Left ventricle myocardium inferior (tissue), 1 donor: ENCODE measurements around the gene DCC. TPM values are rescaled to one million over a fixed set of nuclear protein-coding genes. Genes with fewer than 3 reads are reported as not detected.

Source experiments
- DNase-seq: peaks from one replicate; pipeline ENCODE4 v3.0.0-alpha.2; 2020
- H3K27ac ChIP-seq: fragments of 200-600 bp; replicated peaks from 2 replicates; pipeline ENCODE4 v1.8.0; 2021
- H3K27me3 ChIP-seq: fragments of 200-600 bp; 2 replicates; pipeline ENCODE4 v1.8.0; 2021; ENCODE audit warnings: low read depth
- H3K36me3 ChIP-seq: fragments of 200-600 bp; 2 replicates; pipeline ENCODE4 v1.8.0; 2021
- H3K4me1 ChIP-seq: fragments of 200-600 bp; 2 replicates; pipeline ENCODE4 v1.8.0; 2021
- H3K4me3 ChIP-seq: fragments of 200-600 bp; 2 replicates; pipeline ENCODE4 v1.8.0; 2021; ENCODE audit warnings: mild to moderate bottlenecking, moderate library complexity
- H3K9me3 ChIP-seq: fragments of 200-600 bp; replicated peaks from 2 replicates; pipeline ENCODE4 v1.8.0; 2021
- intact Hi-C: fragments of 100-400 bp; cut with micrococcal nuclease; formaldehyde crosslinking; loops from one replicate; pipeline ENCODE4 v1.11.0; 2022
- total RNA-seq: library from RNA; stranded (reverse); fragmentation: NEBNext Ultra II Directional; extraction: Animal tissue kit (Norgen Biotek cat#: 25700); gene quantifications from one replicate; pipeline ENCODE4 v1.2.1, GENCODE V29; 2021
- TF ChIP-seq, protein P1 (sequence below): fragments of 200-600 bp; IDR thresholded peaks from 2 replicates; pipeline ENCODE4 v1.8.0; 2021; ENCODE audit warnings: antibody characterized with exemption, mild to moderate bottlenecking, borderline replicate concordance
- donor health status: DM: no; HTN: yes; CAD: no; lungs with severe emphysema.

DCC gene
- total RNA-seq, 1 donor from 2014 or later = not detected

DNA sequence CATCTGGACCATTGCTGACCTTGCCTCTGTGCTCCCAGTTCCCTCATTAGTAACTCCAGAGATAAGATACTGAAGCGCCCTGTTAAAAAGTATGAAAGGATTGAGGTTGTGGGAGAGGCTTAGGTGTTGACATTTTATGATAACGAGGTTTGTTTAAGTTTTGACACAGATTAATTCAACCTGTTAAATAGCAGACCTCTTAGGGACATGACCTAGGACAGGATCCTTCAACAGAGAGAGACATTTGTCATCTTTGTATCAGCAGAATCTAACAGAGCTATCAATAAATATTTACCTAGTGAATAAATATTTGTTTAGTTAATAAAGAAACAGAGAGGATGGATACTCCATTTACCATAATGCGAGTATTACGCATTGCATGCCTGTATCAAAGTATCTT is 99.5 kb downstream of the DCC start:
- Histone ChIP-seq H3K4me1 (no peaks in the 10 kb centered on the region), H3K4me3 (no peak overlapping the region), H3K36me3 (no peaks in the 10 kb centered on the region), H3K9me3 (no peaks in the 10 kb centered on the region), H3K27me3 (peaks cover 7% of the 10 kb centered on the region), H3K27ac (no peak overlapping the region)
- DNase-seq = no peak
- TF ChIP-seq, protein P1, sequence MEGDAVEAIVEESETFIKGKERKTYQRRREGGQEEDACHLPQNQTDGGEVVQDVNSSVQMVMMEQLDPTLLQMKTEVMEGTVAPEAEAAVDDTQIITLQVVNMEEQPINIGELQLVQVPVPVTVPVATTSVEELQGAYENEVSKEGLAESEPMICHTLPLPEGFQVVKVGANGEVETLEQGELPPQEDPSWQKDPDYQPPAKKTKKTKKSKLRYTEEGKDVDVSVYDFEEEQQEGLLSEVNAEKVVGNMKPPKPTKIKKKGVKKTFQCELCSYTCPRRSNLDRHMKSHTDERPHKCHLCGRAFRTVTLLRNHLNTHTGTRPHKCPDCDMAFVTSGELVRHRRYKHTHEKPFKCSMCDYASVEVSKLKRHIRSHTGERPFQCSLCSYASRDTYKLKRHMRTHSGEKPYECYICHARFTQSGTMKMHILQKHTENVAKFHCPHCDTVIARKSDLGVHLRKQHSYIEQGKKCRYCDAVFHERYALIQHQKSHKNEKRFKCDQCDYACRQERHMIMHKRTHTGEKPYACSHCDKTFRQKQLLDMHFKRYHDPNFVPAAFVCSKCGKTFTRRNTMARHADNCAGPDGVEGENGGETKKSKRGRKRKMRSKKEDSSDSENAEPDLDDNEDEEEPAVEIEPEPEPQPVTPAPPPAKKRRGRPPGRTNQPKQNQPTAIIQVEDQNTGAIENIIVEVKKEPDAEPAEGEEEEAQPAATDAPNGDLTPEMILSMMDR = no peak
- intact Hi-C loops = no loop called here

DNA sequence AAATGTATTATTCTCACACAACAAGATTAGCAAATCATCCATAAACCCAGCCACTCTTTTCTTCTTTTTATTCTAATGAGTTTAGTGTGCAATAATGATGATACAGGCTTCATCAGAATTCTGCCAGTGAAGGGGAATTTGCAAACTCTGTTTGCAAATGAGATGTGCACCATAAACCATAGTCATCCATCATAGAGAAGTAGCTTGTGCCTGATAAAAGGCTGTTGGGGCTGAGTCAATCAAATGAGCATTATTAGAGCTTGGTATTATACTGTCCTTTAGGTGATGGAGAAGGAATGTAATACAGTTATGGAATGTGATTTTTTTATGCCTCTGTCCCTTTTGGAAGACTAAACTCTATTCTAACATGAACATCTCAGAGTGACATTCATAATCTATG is 101.8 kb downstream of the DCC start:
- intact Hi-C loops = no loop called here
- Histone ChIP-seq H3K4me3 (no peak overlapping the region), H3K4me1 (no peaks in the 10 kb centered on the region), H3K27me3 (no peaks in the 10 kb centered on the region), H3K9me3 (no peaks in the 10 kb centered on the region), H3K36me3 (no peaks in the 10 kb centered on the region), H3K27ac (no peak overlapping the region)
- DNase-seq = no peak
- TF ChIP-seq, protein P1 = no peak

- intact Hi-C loops = no loop called here
- no peak for DNase-seq
- Histone ChIP-seq H3K36me3 (no peaks in the 10 kb centered on the region), H3K9me3 (no peaks in the 10 kb centered on the region), H3K27me3 (no peaks in the 10 kb centered on the region), H3K4me3 (no peak overlapping the region), H3K4me1 (no peaks in the 10 kb centered on the region), H3K27ac (no peak overlapping the region)
- TF ChIP-seq, protein P1 = no peak
Observed at GRCh38 chr18:52442686-52443085, 102.7 kb downstream of the DCC start.

DNA sequence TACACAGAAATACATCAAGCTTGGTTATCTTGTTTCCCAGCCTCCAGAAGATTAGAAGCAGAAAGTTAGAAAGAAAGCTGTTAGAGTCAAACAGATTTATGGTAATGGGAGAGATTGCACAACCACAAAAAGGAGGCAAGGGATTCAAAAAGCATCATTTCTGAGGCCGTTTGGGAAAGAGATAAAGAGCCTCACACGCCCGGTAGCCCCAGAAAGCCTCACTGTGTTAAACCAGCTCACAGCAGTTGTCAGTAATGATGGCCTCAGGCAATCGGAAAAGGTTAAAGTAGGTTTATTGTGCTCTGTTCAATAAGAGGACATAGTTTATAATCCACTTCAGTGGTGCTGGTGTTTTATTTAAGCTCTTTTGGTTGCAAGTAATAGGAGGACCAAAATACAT is 111.3 kb downstream of the DCC start:
- H3K27me3 ChIP-seq = no peaks in the 10 kb centered on the region
- no peaks in the 10 kb centered on the region for H3K36me3 ChIP-seq
- TF ChIP-seq, protein P1 = no peak
- H3K4me3 ChIP-seq = no peak overlapping the region
- no peaks in the 10 kb centered on the region for H3K9me3 ChIP-seq
- no peak overlapping the region for H3K27ac ChIP-seq
- DNase-seq = no peak
- no peaks in the 10 kb centered on the region for H3K4me1 ChIP-seq
- intact Hi-C loops = no loop called here

DNA sequence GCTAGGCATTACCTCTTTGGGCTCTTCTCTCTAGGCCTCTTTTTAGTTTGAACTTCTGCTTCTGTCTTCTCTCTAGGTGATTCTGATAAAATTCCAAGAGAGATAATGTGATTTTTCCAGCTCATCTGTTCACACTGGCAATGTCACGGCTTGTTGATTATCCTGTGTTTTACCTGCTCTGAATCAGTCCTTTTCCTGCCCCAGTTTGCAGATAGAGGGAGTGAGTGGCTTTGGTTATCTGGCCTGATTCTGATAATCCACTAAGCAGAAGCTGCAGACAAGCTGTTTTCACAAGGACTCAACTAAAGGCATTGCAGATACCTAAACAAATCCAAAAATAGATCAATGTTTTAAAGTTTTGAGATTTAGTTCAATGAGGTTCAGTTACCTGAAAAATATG is 111.9 kb downstream of the DCC start:
- TF ChIP-seq, protein P1 = no peak
- intact Hi-C loops = no loop called here

GRCh38 chr18:52452427-52452826 is 112.4 kb downstream of the DCC start:
- H3K36me3 ChIP-seq = no peaks in the 10 kb centered on the region
- DNase-seq = no peak
- intact Hi-C loops = no loop called here
- TF ChIP-seq, protein P1 = no peak
- H3K27ac ChIP-seq = no peak overlapping the region
- H3K4me1 ChIP-seq = no peaks in the 10 kb centered on the region
- no peaks in the 10 kb centered on the region for H3K9me3 ChIP-seq
- H3K4me3 ChIP-seq = no peak overlapping the region
- no peaks in the 10 kb centered on the region for H3K27me3 ChIP-seq

More for the DNA sequence above, 111.9 kb downstream of the DCC start:
- no peaks in the 10 kb centered on the region for H3K36me3 ChIP-seq
- no peaks in the 10 kb centered on the region for H3K4me1 ChIP-seq
- H3K27me3 ChIP-seq = no peaks in the 10 kb centered on the region
- no peaks in the 10 kb centered on the region for H3K9me3 ChIP-seq
- no peak overlapping the region for H3K4me3 ChIP-seq
- H3K27ac ChIP-seq = no peak overlapping the region
- no peak for DNase-seq
